Activated effector memory CD4-positive, alpha-beta T cell treated with Interleukin-2 at 50 U/mL for 16 hours (primary cell): ENCODE data around the gene ACACA.
"Not testable (repeated sequence)": the region's sequence is repeated elsewhere in the genome, so short reads cannot be mapped to it uniquely, and the experiment has no call there.

ENCODE experiments used
- DNase-seq: peaks from one replicate; pipeline ENCODE4 v3.0.0-alpha.2; 2020

Gene ACACA

GRCh38 chr17:37168731-37169353, 237.8 kb downstream of the ACACA start:
- DNase-seq: no peak

GRCh38 chr17:37167756-37168155, 238.9 kb downstream of the ACACA start:
- DNase-seq: no peak

GRCh38 chr17:37164057-37164456, 242.6 kb downstream of the ACACA start:
- DNase-seq: no peak

- no peak for DNase-seq
Observed at GRCh38 chr17:37162800-37163199, 243.8 kb downstream of the ACACA start.

GRCh38 chr17:37160944-37161343, 245.7 kb downstream of the ACACA start:
- DNase-seq: no peak

- no peak for DNase-seq
Observed at GRCh38 chr17:37158290-37158689, 248.3 kb downstream of the ACACA start.

GRCh38 chr17:37148156-37148555, 258.5 kb downstream of the ACACA start:
- no peak for DNase-seq

- no peak for DNase-seq
Observed at GRCh38 chr17:37147301-37147812, 259.3 kb downstream of the ACACA start.

GRCh38 chr17:37146086-37147064, 260.3 kb downstream of the ACACA start:
- DNase-seq: no peak

GRCh38 chr17:37144075-37144701, 262.4 kb downstream of the ACACA start:
- DNase-seq: no peak

GRCh38 chr17:37143558-37143957, 263.1 kb downstream of the ACACA start:
- DNase-seq: not testable (repeated sequence)

- DNase-seq: no peak
Observed at GRCh38 chr17:37142294-37142896, 264.2 kb downstream of the ACACA start.

GRCh38 chr17:37138571-37139120, 268.0 kb downstream of the ACACA start:
- DNase-seq: no peak

- no peak for DNase-seq
Observed at GRCh38 chr17:37137906-37138514, 268.6 kb downstream of the ACACA start.

- DNase-seq: no peak
Observed at GRCh38 chr17:37137070-37137610, 269.5 kb downstream of the ACACA start.

- DNase-seq: no peak
Observed at GRCh38 chr17:37135576-37135975, 271.1 kb downstream of the ACACA start.

- no peak for DNase-seq
Observed at GRCh38 chr17:37134050-37134449, 272.6 kb downstream of the ACACA start.

GRCh38 chr17:37133136-37133535, 273.5 kb downstream of the ACACA start:
- no peak for DNase-seq

GRCh38 chr17:37131669-37132611, 274.7 kb downstream of the ACACA start:
- no peak for DNase-seq

GRCh38 chr17:37130984-37131446, 275.6 kb downstream of the ACACA start:
- no peak for DNase-seq

- no peak for DNase-seq
Observed at GRCh38 chr17:37124821-37125173, 281.8 kb downstream of the ACACA start.
